Fibroblast of pulmonary artery (primary cell): ENCODE measurements around the gene ADK.

ENCODE experiments used
- DNase-seq: peaks from one replicate; pipeline ENCODE4 v3.0.0-alpha.2; 2010; ENCODE audit warnings: low read depth
- H3K4me3 ChIP-seq: replicated peaks from 2 replicates; pipeline ENCODE4 v1.5.1; 2011; ENCODE audit warnings: low read depth, mild to moderate bottlenecking, control low read depth, low read length, moderate library complexity
- CTCF ChIP-seq: IDR thresholded peaks from 2 replicates; pipeline ENCODE4 v1.5.1; 2011; ENCODE audit warnings: mild to moderate bottlenecking, control low read depth, low read length, inconsistent platforms; ENCODE audit errors: missing control alignments

The ADK gene

GRCh38 chr10:74507951-74508350, 356.9 kb downstream of the ADK start:
- no peak for DNase-seq
- no peak for TF ChIP-seq CTCF

GRCh38 chr10:74510594-74510993, 359.6 kb downstream of the ADK start:
- H3K4me3 ChIP-seq: no peak overlapping the region
- no peak for DNase-seq
- TF ChIP-seq CTCF: no peak

More at GRCh38 chr10:74507951-74508350, 356.9 kb downstream of the ADK start:
- no peak overlapping the region for H3K4me3 ChIP-seq

GRCh38 chr10:74511051-74511450, 360.0 kb downstream of the ADK start:
- H3K4me3 ChIP-seq: no peak overlapping the region
- no peak for TF ChIP-seq CTCF
- no peak for DNase-seq

- H3K4me3 ChIP-seq: no peak overlapping the region
- no peak for DNase-seq
- TF ChIP-seq CTCF: no peak
Measured at GRCh38 chr10:74514322-74514721, 363.3 kb downstream of the ADK start.

- no peak for DNase-seq
- TF ChIP-seq CTCF: no peak
- no peak overlapping the region for H3K4me3 ChIP-seq
Measured at GRCh38 chr10:74518061-74518460, 367.0 kb downstream of the ADK start.

- DNase-seq: no peak
- H3K4me3 ChIP-seq: no peak overlapping the region
- TF ChIP-seq CTCF: no peak
Measured at GRCh38 chr10:74521526-74521925, 370.5 kb downstream of the ADK start.

GRCh38 chr10:74523199-74523598, 372.2 kb downstream of the ADK start:
- no peak for TF ChIP-seq CTCF
- DNase-seq: no peak
- no peak overlapping the region for H3K4me3 ChIP-seq
